ENCODE measurements around the gene TTLL12. TPM values are rescaled to one million over a fixed set of nuclear protein-coding genes. Genes with fewer than 3 reads are reported as not detected.

TTLL12 gene
- polyA plus RNA-seq, 2 of the 4 experiments (the other 2 are of a cell fraction), result 8.6 to 18.7 TPM

DNA sequence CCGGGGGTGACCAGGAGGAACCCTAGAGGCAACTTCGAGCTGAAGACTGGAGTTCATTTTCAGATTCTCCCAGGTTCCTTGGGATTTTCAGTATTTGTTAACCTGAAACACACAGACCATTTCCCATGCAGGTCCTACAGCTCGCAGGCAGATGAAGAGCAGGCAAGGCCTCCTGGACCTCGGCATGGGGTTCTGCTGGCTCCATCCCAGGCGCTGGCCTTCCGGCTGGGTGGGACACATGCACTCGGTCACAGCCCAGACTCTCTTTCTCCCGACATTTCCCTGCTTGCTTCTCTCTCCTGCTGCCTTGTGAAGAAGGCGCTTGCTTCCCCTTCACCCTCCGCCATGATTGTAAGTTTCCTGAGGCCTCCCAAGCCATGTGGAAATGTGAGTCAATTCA, 15.4 kb upstream of the TTLL12 start:
- CTCF ChIA-PET, result interaction anchor here (1.0 to 1.4 kb wide), 2 partner anchors 15 to 20 kb away, joined by 3 read pairs; no protein-coding TSS in a partner anchor
- no peak for FAIRE-seq

DNA sequence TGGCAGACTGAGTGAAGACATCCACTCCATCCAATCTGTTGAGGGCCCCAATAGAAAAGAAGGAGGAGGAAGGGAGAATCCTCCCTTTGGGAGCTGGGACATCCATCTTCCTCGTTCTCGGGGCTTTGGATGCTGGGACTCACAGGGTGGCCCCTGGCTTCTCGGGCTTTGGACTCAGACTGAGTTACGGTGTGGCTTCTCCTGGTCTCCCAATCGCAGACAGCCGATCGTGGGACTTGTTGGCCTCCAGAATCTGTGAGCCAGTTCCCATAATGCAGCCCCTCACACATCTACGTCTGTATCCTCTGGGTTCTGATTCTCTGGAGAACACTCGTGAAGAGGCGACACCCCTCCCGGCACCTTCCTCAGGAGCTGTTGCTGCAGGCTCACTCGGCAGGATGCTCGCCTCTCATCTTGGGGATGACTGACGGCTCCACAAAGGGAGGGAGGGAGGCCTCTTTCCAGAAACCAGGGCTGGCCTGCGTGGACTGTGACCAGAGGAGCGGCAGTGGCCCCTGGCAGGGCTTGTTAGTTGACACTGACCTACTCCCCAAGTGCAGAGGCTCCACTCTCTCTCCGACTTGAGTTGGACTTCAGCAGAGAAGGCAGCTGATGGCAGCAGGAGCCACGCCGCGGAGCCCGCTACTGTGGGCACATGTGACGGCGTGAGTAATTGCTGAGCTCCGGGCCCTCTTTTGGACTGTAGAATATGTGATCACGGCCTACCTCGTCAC, 14.7 kb upstream of the TTLL12 start:
- H3K9me3 ChIP-seq, result no peaks in the 10 kb centered on the region
- ATAC-seq (no peak), DNase-seq (ENCODE audit: low read depth in 1 of 2, low spot score in 1 of 2) (no peak), FAIRE-seq (no peak)
- ChIA-PET CTCF (interaction anchor here (0.6 to 1.4 kb wide), 5 partner anchors 14 to 169 kb away, joined by 3 to 4 read pairs (median 3); no protein-coding TSS in a partner anchor), POLR2A (no interaction called here)
- TF ChIP-seq TP53 (CRISPR knock-in tag; IDR thresholded peaks at IDR 0.05) (no peak), POLR2AphosphoS2 (conservative IDR thresholded peaks at IDR 0.05; ENCODE audit: low read length) (no peak)
- TF ChIP-seq, protein P1, sequence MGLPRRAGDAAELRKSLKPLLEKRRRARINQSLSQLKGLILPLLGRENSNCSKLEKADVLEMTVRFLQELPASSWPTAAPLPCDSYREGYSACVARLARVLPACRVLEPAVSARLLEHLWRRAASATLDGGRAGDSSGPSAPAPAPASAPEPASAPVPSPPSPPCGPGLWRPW (IDR thresholded peaks at IDR 0.05), result no peak
- no peak overlapping the region for H3K4me2 ChIP-seq
- 86% methylated on average over 20 of the region's 26 CpGs for WGBS (ENCODE audit: missing lambda C conversion rate)
- no peak overlapping the region for H3K27ac ChIP-seq
- H3K4me3 ChIP-seq, result no peak overlapping the region
- H3K4me1 ChIP-seq, result no peaks in the 10 kb centered on the region

More for the DNA sequence above, 15.4 kb upstream of the TTLL12 start:
- POLR2A ChIA-PET, result no interaction called here
- Histone ChIP-seq H3K4me3 (no peak overlapping the region), H3K27ac (no peak overlapping the region), H3K9me3 (no peaks in the 10 kb centered on the region), H3K4me1 (no peaks in the 10 kb centered on the region), H3K4me2 (no peak overlapping the region)
- WGBS (ENCODE audit: missing lambda C conversion rate), result 75% methylated on average over 9 of the region's 10 CpGs
- no peak for TF ChIP-seq NR3C1 (IDR thresholded peaks at IDR 0.05)
- TF ChIP-seq, protein P1 (IDR thresholded peaks at IDR 0.05), result no peak
- TF ChIP-seq, protein P2, sequence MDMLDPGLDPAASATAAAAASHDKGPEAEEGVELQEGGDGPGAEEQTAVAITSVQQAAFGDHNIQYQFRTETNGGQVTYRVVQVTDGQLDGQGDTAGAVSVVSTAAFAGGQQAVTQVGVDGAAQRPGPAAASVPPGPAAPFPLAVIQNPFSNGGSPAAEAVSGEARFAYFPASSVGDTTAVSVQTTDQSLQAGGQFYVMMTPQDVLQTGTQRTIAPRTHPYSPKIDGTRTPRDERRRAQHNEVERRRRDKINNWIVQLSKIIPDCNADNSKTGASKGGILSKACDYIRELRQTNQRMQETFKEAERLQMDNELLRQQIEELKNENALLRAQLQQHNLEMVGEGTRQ (IDR thresholded peaks at IDR 0.05), result no peak
- TF ChIP-seq, protein P3, sequence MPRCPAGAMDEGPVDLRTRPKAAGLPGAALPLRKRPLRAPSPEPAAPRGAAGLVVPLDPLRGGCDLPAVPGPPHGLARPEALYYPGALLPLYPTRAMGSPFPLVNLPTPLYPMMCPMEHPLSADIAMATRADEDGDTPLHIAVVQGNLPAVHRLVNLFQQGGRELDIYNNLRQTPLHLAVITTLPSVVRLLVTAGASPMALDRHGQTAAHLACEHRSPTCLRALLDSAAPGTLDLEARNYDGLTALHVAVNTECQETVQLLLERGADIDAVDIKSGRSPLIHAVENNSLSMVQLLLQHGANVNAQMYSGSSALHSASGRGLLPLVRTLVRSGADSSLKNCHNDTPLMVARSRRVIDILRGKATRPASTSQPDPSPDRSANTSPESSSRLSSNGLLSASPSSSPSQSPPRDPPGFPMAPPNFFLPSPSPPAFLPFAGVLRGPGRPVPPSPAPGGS (IDR thresholded peaks at IDR 0.05), result no peak
- no peak for TF ChIP-seq JUNB (IDR thresholded peaks at IDR 0.05)
- no peak for TF ChIP-seq ZNF302 (CRISPR knock-in tag; IDR thresholded peaks at IDR 0.05)
- TF ChIP-seq TFCP2L1 (CRISPR knock-in tag; IDR thresholded peaks at IDR 0.05), result no peak
- no peak for TF ChIP-seq RFX5 (IDR thresholded peaks at IDR 0.05)
- TF ChIP-seq KDM5A (IDR thresholded peaks at IDR 0.05), result no peak
- TF ChIP-seq CHD2 (IDR thresholded peaks at IDR 0.05; ENCODE audit: low read length, partially characterized antibody), result no peak
- no peak for TF ChIP-seq EHF (CRISPR knock-in tag; IDR thresholded peaks at IDR 0.05)
- TF ChIP-seq, protein P4, sequence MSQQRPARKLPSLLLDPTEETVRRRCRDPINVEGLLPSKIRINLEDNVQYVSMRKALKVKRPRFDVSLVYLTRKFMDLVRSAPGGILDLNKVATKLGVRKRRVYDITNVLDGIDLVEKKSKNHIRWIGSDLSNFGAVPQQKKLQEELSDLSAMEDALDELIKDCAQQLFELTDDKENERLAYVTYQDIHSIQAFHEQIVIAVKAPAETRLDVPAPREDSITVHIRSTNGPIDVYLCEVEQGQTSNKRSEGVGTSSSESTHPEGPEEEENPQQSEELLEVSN (IDR thresholded peaks at IDR 0.05; ENCODE audit: borderline replicate concordance, low read depth), result no peak
- no peak for TF ChIP-seq NFE2L2 (conservative IDR thresholded peaks at IDR 0.05; ENCODE audit: low read length)
- TF ChIP-seq, protein P5, sequence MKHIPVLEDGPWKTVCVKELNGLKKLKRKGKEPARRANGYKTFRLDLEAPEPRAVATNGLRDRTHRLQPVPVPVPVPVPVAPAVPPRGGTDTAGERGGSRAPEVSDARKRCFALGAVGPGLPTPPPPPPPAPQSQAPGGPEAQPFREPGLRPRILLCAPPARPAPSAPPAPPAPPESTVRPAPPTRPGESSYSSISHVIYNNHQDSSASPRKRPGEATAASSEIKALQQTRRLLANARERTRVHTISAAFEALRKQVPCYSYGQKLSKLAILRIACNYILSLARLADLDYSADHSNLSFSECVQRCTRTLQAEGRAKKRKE (CRISPR knock-in tag; IDR thresholded peaks at IDR 0.05; ENCODE audit: low read depth), result no peak
- DNase-seq (ENCODE audit: low read depth in 1 of 2, low spot score in 1 of 2) (no peak), ATAC-seq (no peak)

DNA sequence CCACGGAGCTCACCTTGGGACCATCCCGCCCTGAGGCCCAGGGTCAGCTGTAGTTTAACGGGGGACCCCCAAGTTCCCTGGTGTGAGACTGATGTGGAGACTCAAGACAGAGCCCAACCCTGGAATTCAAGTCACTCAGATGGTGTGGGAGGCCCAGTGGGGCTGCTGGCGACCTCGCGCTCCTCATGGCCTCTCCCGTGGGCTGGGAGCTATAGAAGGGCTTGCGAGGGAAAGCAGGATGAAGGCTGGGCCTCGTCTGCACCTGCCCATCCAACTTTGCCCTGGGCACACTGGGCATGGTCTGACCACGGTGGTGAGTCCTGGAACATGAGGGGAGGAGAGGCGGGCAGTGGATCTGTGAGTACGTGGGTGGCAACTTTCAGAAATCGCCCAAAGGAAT, 13.6 kb upstream of the TTLL12 start:
- no peak overlapping the region for H3K4me2 ChIP-seq
- H3K4me1 ChIP-seq, result no peaks in the 10 kb centered on the region
- DNase-seq (ENCODE audit: low read depth in 1 of 2, low spot score in 1 of 2) (no peak), ATAC-seq (no peak), FAIRE-seq (no peak)
- no peak overlapping the region for H3K27ac ChIP-seq
- 52% methylated on average over 7 of the region's 13 CpGs for WGBS (ENCODE audit: missing lambda C conversion rate)
- no peaks in the 10 kb centered on the region for H3K9me3 ChIP-seq
- ChIA-PET POLR2A (interaction anchor here (0.5 to 1.4 kb wide), 2 partner anchors 13 to 451 kb away, joined by 3 to 12 read pairs; no protein-coding TSS in a partner anchor), CTCF (interaction anchor here (0.7 to 1.2 kb wide), 2 partner anchors 13 to 31 kb away, joined by 3 to 4 read pairs; no protein-coding TSS in a partner anchor)
- H3K4me3 ChIP-seq, result no peak overlapping the region
- TF ChIP-seq, protein P6, sequence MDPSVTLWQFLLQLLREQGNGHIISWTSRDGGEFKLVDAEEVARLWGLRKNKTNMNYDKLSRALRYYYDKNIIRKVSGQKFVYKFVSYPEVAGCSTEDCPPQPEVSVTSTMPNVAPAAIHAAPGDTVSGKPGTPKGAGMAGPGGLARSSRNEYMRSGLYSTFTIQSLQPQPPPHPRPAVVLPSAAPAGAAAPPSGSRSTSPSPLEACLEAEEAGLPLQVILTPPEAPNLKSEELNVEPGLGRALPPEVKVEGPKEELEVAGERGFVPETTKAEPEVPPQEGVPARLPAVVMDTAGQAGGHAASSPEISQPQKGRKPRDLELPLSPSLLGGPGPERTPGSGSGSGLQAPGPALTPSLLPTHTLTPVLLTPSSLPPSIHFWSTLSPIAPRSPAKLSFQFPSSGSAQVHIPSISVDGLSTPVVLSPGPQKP (IDR thresholded peaks at IDR 0.05; ENCODE audit: low read depth, low read length), result no peak
- TF ChIP-seq KDM1A (IDR thresholded peaks at IDR 0.05; ENCODE audit: low read depth), result no peak
- TF ChIP-seq POLR2A (IDR thresholded peaks at IDR 0.05; ENCODE audit: low read length), result no peak
- no peak for TF ChIP-seq BHLHE40 (IDR thresholded peaks at IDR 0.05; ENCODE audit: low read depth, low read length)
- no peak for TF ChIP-seq CHD2 (IDR thresholded peaks at IDR 0.05; ENCODE audit: low read length, partially characterized antibody)
- TF ChIP-seq, protein P4 (IDR thresholded peaks at IDR 0.05; ENCODE audit: borderline replicate concordance, low read depth), result no peak
- no peak for TF ChIP-seq CEBPB (IDR thresholded peaks at IDR 0.05)
- TF ChIP-seq FOXS1 (CRISPR knock-in tag; IDR thresholded peaks at IDR 0.05), result no peak
- TF ChIP-seq HOXA7 (CRISPR knock-in tag; IDR thresholded peaks at IDR 0.05), result no peak
- TF ChIP-seq PHF8 (IDR thresholded peaks at IDR 0.05; ENCODE audit: borderline replicate concordance, low read depth), result no peak
- no peak for TF ChIP-seq SMC3 (IDR thresholded peaks at IDR 0.05)
- TF ChIP-seq NR3C1 (IDR thresholded peaks at IDR 0.05), result no peak
- no peak for TF ChIP-seq EP300 (IDR thresholded peaks at IDR 0.05)
- TF ChIP-seq HDAC2 (IDR thresholded peaks at IDR 0.05), result no peak
- TF ChIP-seq GATA3 (IDR thresholded peaks at IDR 0.05; ENCODE audit: borderline replicate concordance), result no peak
- no peak for TF ChIP-seq TFCP2L1 (CRISPR knock-in tag; IDR thresholded peaks at IDR 0.05)
